Colonic mucosa (tissue), 4 donors: ENCODE results near the gene RAB11FIP4. TPM values are rescaled to one million over a fixed set of nuclear protein-coding genes. Genes with fewer than 3 reads are reported as not detected.

ENCODE experiments used
- DNase-seq: peaks from one replicate; pipeline ENCODE4 v3.0.0-alpha.2; 2020
- H3K27ac ChIP-seq: fragments of 200-600 bp; one replicate; pipeline ENCODE4 v1.8.0; 2021
- H3K27me3 ChIP-seq: fragments of 200-600 bp; one replicate; pipeline ENCODE4 v1.8.0; 2021
- H3K36me3 ChIP-seq: fragments of 200-600 bp; one replicate; pipeline ENCODE4 v1.8.0; 2021
- H3K4me1 ChIP-seq: fragments of 200-600 bp; one replicate; pipeline ENCODE4 v1.8.0; 2021; ENCODE audit warnings: mild to moderate bottlenecking
- H3K4me3 ChIP-seq: fragments of 200-600 bp; one replicate; pipeline ENCODE4 v1.8.0; 2021
- H3K9ac ChIP-seq, 2 donors: one replicate each; pipeline ENCODE4 v1.7.0; 2013; ENCODE audit warnings: control low read depth in 2 of 2, low read depth in 2 of 2, low read length in 2 of 2
- H3K9me3 ChIP-seq: fragments of 200-600 bp; one replicate; pipeline ENCODE4 v1.8.0; 2021
- intact Hi-C: fragments of 100-400 bp; cut with DNase I; formaldehyde crosslinking; loops from one replicate; pipeline ENCODE4 v1.14.1; 2022
- total RNA-seq, 2 donors: library from RNA; stranded (reverse); fragmentation: NEBNext Ultra II Directional in 1 of 2; extraction: Animal tissue kit (Norgen Biotek cat#: 25700) in 1 of 2; gene quantifications; one replicate each; pipeline ENCODE4 v1.2.1, GENCODE V29; 2021
- TF ChIP-seq, protein P1 (sequence below): fragments of 200-600 bp; IDR thresholded peaks from one replicate; pipeline ENCODE4 v1.8.0; 2022; ENCODE audit warnings: antibody characterized with exemption, mild to moderate bottlenecking
- donor health status: healthy.
- donor health status: DM: no; HTN: no; CAD: no.
- donor health status: DM: no; HTN: no; CAD: no.

Gene RAB11FIP4
- total RNA-seq, 2 donors from 2014 or later: 41.5 to 46.0 TPM

DNA sequence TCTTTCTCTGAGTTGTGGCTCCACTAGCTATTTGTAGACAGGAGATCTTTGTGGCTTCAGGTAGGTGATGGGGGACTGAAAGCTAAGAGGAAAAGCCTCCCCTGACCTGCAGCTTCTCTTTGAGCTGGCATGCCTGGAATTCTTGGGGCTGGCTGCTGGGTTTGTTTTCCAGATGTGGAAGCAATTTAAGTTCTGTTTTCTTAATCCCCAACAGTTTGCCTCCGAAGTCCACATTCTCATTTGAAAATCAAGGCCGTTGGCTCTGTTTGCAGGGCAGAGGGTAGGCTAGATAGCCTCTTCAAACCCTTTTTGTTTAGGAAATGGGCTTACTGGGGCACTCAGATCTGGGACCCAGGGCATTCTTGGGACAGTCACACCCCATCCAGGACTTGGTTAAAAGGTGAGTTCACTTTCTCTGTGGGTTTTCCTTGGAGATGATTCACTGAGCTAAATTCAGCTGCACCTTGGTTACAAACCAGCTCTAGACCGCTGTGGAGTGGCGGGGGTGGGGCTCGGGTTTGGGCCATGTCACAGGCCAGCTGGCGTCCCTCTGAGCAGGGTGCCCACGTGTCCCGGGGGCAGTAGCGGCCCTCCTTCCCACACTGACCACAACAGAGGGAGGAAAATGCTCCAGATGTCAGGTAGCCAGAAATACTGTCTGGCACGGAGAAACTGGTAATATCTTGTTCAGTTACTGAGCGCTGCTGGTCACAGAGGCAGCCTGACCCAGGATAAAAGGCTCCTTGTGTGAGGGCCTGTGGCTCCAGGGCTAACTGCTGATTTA is 108.5 kb downstream of the RAB11FIP4 start:
- H3K4me1 ChIP-seq: peaks cover 10% of the 10 kb centered on the region
- no peak overlapping the region for H3K27ac ChIP-seq
- no peaks in the 10 kb centered on the region for H3K27me3 ChIP-seq
- no peak overlapping the region for H3K9ac ChIP-seq
- intact Hi-C loops: no loop called here
- no peaks in the 10 kb centered on the region for H3K36me3 ChIP-seq
- no peak overlapping the region for H3K4me3 ChIP-seq
- DNase-seq: no peak
- no peaks in the 10 kb centered on the region for H3K9me3 ChIP-seq
- TF ChIP-seq, protein P1, sequence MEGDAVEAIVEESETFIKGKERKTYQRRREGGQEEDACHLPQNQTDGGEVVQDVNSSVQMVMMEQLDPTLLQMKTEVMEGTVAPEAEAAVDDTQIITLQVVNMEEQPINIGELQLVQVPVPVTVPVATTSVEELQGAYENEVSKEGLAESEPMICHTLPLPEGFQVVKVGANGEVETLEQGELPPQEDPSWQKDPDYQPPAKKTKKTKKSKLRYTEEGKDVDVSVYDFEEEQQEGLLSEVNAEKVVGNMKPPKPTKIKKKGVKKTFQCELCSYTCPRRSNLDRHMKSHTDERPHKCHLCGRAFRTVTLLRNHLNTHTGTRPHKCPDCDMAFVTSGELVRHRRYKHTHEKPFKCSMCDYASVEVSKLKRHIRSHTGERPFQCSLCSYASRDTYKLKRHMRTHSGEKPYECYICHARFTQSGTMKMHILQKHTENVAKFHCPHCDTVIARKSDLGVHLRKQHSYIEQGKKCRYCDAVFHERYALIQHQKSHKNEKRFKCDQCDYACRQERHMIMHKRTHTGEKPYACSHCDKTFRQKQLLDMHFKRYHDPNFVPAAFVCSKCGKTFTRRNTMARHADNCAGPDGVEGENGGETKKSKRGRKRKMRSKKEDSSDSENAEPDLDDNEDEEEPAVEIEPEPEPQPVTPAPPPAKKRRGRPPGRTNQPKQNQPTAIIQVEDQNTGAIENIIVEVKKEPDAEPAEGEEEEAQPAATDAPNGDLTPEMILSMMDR: no peak

- no peak overlapping the region for H3K9ac ChIP-seq
- H3K4me1 ChIP-seq: no peaks in the 10 kb centered on the region
- no peaks in the 10 kb centered on the region for H3K36me3 ChIP-seq
- H3K4me3 ChIP-seq: no peak overlapping the region
- TF ChIP-seq, protein P1: no peak
- intact Hi-C loops: no loop called here
- no peak for DNase-seq
- H3K27ac ChIP-seq: no peak overlapping the region
- no peaks in the 10 kb centered on the region for H3K27me3 ChIP-seq
- H3K9me3 ChIP-seq: no peaks in the 10 kb centered on the region
Observed at GRCh38 chr17:31506517-31506916, 115.0 kb downstream of the RAB11FIP4 start.

DNA sequence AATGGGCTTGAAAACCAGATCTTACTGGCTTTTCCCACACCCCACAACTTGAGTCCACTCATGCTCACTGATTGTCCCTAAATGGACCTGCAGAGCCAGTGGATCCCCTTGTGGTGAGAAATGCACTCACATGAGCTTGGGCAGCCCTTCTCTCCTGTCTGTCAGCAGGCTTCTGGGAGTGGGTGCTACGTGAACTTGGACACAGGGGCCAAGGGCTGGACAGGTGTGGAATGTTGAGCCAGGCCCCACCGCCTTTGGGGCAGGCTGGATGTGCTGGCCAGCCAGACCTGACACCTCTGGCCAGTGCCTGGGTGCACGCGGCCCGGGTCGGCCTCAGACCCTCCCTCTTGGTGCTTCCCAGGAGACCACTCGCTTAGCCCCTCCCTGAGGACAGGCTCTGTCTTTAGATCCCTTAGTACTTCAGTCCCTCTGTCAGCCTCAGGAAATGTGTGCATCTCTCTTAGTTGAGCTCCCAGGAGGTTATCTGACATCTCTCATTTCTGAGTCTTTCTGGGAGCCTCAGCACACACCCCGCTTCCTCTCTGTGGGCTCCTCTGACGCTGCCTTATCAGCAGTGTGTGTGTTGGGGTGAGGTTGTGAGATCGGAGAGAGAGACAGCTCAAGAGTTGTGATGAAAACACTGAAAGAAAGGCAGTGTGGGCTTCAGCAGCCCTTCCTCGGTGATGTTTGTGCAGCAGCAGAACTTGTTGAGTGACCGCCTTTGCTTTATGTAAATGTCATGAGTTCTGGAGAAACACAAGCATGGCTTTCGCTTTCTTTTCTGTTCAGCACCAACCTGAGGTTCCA is 117.0 kb downstream of the RAB11FIP4 start:
- peak overlapping the region; percentile 14 to 19 for H3K9ac ChIP-seq
- peak overlapping the region; percentile 63 for H3K27ac ChIP-seq

DNA sequence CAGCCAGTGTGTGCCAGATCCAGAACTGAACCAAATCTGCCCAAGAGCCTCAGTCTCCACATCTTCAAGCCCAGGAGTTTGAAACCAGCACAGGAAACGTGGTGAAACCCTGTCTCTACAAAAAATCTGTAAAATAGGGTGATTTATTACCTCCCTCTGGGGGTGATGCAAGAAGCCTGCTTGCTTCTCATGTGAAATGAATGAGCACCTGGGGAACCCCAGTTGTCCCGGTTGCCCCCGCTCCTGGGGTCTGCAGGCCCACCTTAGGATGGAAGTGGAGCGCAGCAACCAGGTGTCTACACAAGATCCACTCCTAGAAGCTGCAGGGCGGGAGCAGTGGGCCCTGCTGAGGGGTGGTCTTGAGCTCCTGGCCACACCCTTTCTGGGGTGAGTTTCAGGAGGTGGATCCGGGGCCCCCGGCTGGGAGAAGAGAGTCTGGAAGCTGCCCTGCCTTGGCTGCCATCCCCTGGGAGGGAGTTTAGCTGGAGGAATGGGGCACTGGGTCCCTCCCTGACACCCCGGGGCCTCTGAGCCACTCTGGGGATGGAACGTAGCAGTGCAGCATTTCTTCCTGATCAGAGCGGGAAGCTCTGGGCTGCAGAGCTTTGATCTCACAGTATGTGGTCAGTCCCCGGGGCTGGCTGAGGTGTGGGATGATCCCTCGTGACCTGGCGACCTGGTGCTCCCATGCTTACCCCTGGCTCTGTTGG is 117.8 kb downstream of the RAB11FIP4 start:
- Histone ChIP-seq H3K4me1 (no peaks in the 10 kb centered on the region), H3K9me3 (no peaks in the 10 kb centered on the region), H3K36me3 (no peaks in the 10 kb centered on the region), H3K9ac (no peak overlapping the region), H3K4me3 (no peak overlapping the region), H3K27me3 (no peaks in the 10 kb centered on the region), H3K27ac (peak overlapping the region; percentile 63)
- DNase-seq: no peak
- TF ChIP-seq, protein P1: no peak
- intact Hi-C loops: no loop called here

More for the DNA sequence above, 117.0 kb downstream of the RAB11FIP4 start:
- Histone ChIP-seq H3K9me3 (no peaks in the 10 kb centered on the region), H3K27me3 (no peaks in the 10 kb centered on the region), H3K36me3 (no peaks in the 10 kb centered on the region), H3K4me1 (no peaks in the 10 kb centered on the region), H3K4me3 (no peak overlapping the region)
- intact Hi-C loops: no loop called here
- peak; percentile 27 for DNase-seq
- TF ChIP-seq, protein P1: peak; percentile 16

DNA sequence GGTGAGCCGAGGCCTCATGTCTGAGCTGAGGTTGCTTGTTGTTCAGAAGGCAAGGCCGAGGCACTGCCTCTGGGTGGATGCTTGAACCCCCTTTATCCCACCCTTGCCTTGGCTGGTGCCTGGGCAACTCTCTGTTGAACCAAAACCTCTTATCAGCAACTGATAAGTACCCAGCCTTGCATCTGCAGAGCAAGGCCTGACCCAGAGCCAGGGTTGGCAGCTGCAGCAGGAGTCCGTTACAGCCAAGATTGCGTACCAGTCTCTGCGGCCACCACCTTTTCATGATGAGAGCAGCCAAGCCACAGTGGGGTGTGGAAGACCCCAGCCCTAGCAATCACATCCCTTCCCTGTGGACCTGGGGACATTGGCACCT is 118.3 kb downstream of the RAB11FIP4 start:
- H3K27me3 ChIP-seq: no peaks in the 10 kb centered on the region
- no peaks in the 10 kb centered on the region for H3K9me3 ChIP-seq
- H3K4me1 ChIP-seq: no peaks in the 10 kb centered on the region
- TF ChIP-seq, protein P1: no peak
- intact Hi-C loops: no loop called here
- no peak for DNase-seq
- H3K4me3 ChIP-seq: no peak overlapping the region
- H3K27ac ChIP-seq: peak overlapping the region; percentile 63
- H3K36me3 ChIP-seq: no peaks in the 10 kb centered on the region
- peak overlapping the region in 1 of 2 donors; percentile 23 for H3K9ac ChIP-seq
